Epidermal melanocyte (primary cell): ENCODE measurements around the gene RASA3.

ENCODE experiments used
- DNase-seq: peaks from one replicate; pipeline ENCODE4 v3.0.0; 2011; ENCODE audit warnings: low spot score; ENCODE audit not compliant: insufficient read length

RASA3 gene

GRCh38 chr13:114038900-114039299 lies 93.5 kb downstream of the RASA3 start:
- DNase-seq: no peak

DNA sequence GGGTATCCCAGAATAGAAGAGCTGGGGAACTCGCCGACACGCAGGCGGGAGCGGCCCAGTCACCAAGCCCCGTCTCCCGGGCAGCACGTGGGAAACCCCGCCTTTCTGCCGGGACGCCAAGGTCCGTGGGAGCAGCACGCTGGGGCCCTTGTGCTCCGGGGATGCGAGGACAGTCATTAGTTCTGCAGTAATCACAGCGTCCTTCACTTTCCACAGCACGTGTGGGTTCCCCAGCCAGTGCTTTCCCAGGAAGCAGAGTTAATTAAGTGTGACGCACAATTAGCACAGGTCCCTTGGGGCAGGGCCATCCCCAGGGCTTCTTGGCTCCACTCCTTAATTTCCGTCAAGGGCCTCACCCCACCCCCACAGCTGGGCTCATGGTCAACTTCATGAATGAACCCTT lies 94.2 kb downstream of the RASA3 start:
- peak; percentile 83 for DNase-seq

- no peak for DNase-seq
Measured at GRCh38 chr13:114037674-114038073, 94.7 kb downstream of the RASA3 start.

DNA sequence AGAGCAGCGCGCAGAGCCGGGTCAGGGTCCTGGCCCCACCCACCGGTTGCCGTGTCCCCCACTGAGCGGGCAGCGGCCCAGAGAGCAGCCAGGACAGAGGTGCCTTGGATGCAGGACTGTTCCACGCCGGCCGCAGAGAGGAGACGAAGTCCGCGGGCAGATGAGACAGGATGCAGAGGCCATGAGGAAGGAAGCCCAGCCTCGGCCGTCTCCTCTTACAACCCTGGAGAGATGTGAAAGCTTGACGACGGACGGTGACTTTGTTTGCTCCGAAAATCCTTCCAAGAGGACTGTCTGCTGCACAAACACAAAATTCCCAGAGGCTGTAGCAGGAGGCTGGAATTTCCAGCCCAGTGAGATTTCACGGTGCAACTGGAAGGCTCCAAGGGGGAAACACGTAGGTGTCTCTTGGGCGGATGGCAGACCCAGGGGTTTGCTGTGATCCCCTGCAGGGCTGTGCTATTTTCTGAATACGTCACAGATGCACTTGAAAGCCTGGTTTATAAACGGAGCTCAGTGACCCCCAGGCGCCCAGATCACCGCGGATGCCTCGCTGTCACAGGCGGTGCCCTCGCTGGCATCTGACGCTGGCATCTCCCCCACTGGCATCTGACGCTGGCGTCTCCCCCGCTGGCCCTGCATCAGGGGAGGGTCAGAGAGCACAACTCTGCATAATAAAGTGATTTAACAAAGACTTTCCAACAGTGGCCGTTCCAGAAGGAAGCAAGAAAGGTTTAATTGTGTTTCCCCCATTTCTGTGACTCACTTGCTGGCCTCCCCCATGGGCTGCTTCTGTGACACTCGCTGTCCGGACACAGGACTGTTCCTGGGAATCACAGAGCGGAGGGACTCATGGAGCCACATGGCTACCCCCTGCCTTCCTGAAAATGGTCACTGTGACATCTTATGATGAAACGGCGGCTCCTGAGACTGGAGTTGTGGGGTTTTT lies 96.6 kb downstream of the RASA3 start:
- DNase-seq: no peak

DNA sequence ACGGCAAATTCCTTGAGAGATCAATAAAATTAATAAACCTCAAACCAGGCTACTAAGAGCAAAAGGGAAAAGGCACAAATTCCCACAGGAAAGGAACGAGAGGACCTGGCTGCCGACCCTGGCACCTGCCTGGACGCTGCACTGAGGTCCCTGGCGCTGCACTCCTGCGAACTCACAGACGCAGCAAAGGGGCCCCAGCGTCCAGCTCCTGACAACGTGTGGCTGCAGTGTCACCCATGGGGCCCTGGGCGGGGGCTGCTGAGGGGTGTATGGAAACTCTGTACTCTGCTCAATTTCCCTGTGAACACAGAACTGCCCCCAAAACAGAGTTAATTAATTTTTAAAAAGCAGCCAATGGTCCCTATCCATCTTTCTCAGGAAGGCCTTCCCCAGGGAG lies 97.2 kb downstream of the RASA3 start:
- DNase-seq: no peak

GRCh38 chr13:114034481-114034891 lies 97.9 kb downstream of the RASA3 start:
- DNase-seq: no peak

GRCh38 chr13:114033541-114034315 lies 98.7 kb downstream of the RASA3 start:
- no peak for DNase-seq

DNA sequence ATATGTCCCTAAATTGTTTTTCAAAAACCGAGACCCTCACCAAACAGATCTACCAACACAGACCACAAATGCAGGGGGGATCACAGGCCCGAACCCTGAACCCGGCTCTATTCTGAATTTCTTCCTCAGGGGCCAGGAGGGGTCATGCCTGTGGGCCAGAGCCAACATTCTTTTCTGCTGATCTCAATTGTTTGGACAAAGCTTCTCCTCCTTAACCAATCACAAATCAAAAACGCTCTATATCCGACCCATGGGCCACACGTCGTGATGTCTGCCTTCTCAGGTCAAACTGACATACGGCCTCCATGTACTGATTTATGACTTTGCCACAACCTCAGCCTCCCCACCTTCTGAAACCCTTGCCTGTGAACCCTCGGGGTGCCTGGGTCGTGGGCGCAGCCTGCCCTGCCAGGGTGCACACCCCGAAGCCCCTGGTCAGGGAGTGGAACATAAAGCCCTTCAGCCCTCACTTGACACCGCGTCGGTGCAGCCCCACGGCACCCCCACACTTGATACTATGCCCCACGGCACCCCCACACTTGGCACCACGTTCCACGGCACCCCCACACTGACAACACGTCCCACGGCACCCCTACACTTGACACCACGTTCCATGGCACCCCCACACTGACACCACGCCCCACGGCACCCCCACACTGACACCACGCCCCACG lies 100.2 kb downstream of the RASA3 start:
- no peak for DNase-seq

GRCh38 chr13:114031631-114032030 lies 100.8 kb downstream of the RASA3 start:
- DNase-seq: no peak

GRCh38 chr13:114030666-114031610 lies 101.5 kb downstream of the RASA3 start:
- DNase-seq: no peak

DNA sequence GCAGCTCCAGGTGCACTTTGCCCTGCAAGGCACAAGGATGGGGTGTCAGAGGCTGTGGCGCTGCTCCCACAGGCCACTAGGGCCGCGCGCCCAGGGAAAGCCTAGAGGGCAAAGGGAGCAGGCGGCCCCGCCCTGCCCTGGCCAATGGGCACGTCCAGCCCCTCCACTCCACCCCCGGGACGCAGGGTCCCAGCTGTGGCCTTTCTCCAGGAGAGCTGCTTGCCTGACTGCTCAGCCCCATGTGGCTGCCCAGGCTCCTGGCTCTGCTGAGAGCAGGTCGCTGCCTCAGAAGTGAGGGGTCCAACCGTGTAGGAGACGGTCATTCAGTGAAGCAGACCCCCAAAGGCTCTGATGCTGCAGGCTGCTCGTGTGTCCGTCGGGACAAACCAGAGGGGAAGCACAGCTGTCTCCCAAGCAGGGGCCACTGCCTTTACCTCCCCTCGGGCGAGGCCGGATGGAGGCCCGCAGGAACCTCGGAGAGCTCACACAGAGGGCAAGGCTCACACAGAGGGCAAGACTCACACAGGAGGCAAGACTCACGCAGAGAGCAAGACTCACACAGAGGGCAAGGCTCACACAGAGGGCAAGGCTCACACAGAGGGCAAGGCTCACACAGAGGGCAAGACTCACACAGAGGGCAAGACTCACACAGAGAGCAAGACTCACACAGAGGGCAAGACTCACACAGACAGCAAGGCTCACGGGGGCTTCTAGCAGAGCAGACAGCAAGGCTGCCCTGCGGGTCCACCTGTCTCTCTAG lies 102.4 kb downstream of the RASA3 start:
- DNase-seq: no peak

GRCh38 chr13:114027826-114028225 lies 104.6 kb downstream of the RASA3 start:
- no peak for DNase-seq

DNA sequence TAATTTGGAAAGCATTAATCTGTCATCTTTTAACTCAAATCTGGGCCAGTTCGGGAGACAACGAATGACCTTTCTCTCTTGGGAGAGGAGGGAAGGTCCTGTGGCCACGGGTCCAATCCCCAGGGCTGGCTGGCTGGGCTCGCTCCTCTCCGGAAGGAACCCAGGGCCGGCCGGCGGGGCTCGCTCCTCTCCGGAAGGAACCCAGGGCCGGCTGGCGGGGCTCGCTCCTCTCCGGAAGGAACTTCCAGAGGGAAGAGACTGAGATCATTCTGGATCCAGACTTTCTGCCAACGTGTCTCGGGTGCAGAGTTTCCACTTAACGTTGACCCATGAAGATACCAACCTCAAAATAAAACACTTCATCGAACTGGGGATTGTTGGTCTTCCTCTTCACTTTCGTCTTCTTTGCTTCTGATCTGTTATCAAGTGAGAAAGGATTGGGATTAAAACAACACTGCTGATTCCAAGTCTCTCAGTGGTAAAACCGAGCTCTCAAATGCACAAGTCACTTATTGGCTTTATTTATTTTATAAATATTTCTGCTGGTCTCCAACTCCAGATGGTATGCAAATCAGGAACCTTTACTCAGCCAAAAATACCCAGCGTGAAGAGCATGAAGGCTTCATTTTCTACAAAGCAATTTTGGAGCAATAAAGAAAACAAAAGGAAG lies 105.2 kb downstream of the RASA3 start:
- no peak for DNase-seq

DNA sequence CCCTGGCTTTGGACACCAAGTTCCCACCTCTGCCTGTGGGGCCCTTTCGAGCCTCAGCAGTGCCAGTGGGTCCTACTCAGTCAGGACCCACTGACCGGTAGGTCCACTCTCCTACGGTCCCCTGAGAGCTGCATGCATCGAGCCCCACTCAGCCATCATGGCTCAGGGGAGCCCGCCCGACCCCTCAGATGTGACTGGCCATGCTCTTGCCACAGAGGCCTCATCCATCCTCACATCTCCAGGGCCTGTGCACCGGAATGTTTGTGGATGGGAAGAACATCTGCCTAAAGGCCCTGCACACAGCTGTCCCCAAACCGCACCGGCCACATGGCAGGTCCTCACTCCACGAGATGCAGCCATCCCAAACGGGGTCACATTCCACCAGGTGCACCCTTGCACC lies 105.9 kb downstream of the RASA3 start:
- DNase-seq: no peak

DNA sequence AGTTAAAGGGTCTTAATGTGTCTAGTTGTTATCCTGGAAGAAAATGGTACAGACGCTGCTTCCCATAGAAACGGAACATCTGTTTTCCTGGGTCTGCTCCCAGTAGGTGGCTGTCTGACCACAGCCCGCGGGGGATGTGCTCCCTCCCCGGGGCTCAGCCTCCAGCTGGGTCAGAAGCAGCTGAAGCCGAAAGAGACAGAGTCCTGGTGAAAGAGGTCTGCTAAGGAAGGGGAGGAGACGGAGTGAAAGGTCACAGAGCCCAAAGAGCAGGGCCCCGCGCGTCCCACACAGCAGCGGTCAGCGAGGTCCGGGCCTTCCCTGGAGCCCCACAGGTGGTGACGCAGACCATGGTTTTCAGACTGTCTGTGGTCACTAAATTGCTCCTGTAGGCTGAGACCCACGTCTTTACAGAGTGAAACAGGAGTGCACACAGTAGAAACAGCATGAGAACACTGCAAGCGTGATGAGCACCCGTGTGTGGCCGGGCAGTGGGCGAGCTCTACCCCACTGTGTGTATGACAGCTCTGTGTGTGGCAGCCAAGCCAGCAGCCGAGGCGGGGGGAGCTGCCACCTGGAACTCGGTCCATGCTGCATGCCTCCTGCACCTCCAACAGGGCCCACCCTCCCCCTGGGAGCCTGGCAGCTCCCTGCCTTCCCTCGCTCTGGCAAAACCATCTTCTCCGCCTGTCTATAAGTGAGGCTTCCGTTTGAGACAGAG lies 106.5 kb downstream of the RASA3 start:
- DNase-seq: peak; percentile 75

DNA sequence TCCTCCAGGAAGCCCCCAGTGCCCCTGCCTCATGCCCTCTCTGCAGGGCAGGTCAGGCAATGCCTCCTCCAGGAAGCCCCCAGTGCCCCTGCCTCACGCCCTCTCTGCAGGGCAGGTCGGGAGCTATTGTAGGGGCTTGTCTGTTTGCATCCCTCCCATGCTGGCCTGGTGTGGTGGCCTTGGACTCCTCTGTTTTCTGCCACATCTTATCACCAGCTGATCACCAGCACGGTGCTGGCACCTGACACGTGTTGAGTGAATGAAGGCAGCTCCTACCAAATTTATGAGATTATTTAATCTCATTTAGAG lies 107.1 kb downstream of the RASA3 start:
- DNase-seq: no peak

DNA sequence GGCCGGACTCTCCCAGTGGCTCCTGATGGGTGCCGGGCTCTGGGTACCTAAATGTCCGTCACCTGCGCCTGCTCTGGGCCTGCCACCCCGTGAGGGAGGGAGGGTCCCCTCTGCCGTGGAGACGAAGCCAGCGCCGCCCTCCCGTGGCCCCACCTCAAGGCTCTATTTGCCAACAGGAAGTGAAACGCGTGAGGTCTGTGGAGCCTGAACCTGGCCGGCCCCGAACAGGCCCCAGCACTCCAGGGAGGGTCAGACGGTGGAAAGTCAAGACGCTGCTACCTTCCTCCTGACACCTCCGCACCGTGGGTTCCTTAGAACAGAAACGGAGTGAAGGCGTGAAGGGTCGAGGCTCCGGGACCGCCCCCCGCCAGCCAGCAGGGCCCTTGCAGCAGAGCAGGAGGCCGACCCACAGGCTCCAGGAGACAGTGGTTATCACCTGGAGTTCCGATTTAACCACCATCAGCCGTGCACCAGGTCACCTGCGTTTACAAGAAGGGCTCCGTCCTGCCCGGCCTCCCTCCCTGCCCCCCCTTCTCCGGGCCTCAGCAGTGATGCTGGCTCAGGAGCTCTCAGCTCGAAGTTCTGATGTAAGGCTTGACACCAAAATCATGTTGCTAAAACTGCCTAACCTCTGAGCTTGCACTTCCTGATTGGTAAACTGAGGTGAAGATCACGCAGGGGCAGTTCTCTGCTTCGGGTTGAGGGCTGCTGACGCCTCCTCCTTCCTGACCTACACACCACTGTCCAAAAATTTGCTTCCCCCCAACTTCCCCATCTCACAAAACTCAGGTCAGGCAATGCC lies 107.6 kb downstream of the RASA3 start:
- DNase-seq: no peak
